Thyroid gland (tissue), 4 donors: ENCODE results near the gene RASA3. TPM values are rescaled to one million over a fixed set of nuclear protein-coding genes. Genes with fewer than 3 reads are reported as not detected.

Experiments
- DNase-seq, 2 donors: peaks; one replicate each; pipeline ENCODE4 v3.0.0-alpha.2; 2019
- H3K27ac ChIP-seq, 3 donors: fragments of 200-600 bp; sonication (generic); 1 replicate in 2 of 3; 2 replicates in 1 of 3; pipeline ENCODE4 v1.5.1; 2016 to 2019; ENCODE audit warnings: mild to moderate bottlenecking in 1 of 3, moderate library complexity in 1 of 3
- H3K27me3 ChIP-seq: fragments of 200-600 bp; sonication (generic); one replicate; pipeline ENCODE4 v1.5.1; 2019
- H3K36me3 ChIP-seq, 2 donors: fragments of 200-600 bp; sonication (generic); one replicate each; pipeline ENCODE4 v1.5.1; 2016 to 2019
- H3K4me1 ChIP-seq, 2 donors: fragments of 200-600 bp; sonication (generic); one replicate each; pipeline ENCODE4 v1.5.1; 2017 to 2019
- H3K4me3 ChIP-seq, 3 donors: fragments of 200-600 bp; sonication (generic); replicated peaks in 1 of 3; 1 replicate in 2 of 3; 2 replicates in 1 of 3; pipeline ENCODE4 v1.5.1; 2016; ENCODE audit warnings: mild to moderate bottlenecking in 1 of 3
- H3K9me3 ChIP-seq: fragments of 200-600 bp; sonication (generic); one replicate; pipeline ENCODE4 v1.5.1; 2017
- POLR2A ChIP-seq, 2 donors: fragments of 450-650 bp; IDR thresholded peaks; one replicate each; pipeline ENCODE4 v1.6.1; 2017; ENCODE audit warnings: antibody characterized with exemption in 2 of 2, mild to moderate bottlenecking in 2 of 2, moderate library complexity in 1 of 2
- WGBS, 2 donors: methylation state at CpG; one replicate each; pipeline ENCODE4 v1.1.5; 2017; 5-methylcytosine and 5-hydroxymethylcytosine counted together
- intact Hi-C: fragments of 100-400 bp; cut with DNase I; formaldehyde crosslinking; loops from one replicate; pipeline ENCODE4 v1.15.1; 2023
- total RNA-seq, 4 donors: library from RNA; depleted of rRNA; stranded (reverse); fragments of >200 nt; gene quantifications; one replicate each; pipeline ENCODE4 v1.2.3, GENCODE V29; 2016
- TF ChIP-seq, protein P1 (sequence below), 6 experiments: fragments of 200-600 bp in 3 of 6; fragments of 450-650 bp in 3 of 6; sonication (generic) in 3 of 6; IDR thresholded peaks; one replicate each; pipeline ENCODE4 v1.5.1; 2016 to 2019; ENCODE audit warnings: antibody characterized with exemption in 6 of 6, mild to moderate bottlenecking in 2 of 6, inconsistent platforms in 1 of 6, moderate library complexity in 1 of 6

The RASA3 gene
- total RNA-seq, 4 donors from 2014 or later = 22.3 to 32.3 (median 25.5) TPM

GRCh38 chr13:114010401-114011101 lies 121.9 kb downstream of the RASA3 start:
- Histone ChIP-seq H3K9me3 (no peaks in the 10 kb centered on the region), H3K27ac (no peak overlapping the region), H3K4me1 (peaks cover under 1 to 6% of the 10 kb centered on the region in 2 donors), H3K4me3 (no peak overlapping the region), H3K36me3 (peaks cover 9 to 12% of the 10 kb centered on the region in 2 donors), H3K27me3 (no peaks in the 10 kb centered on the region)
- intact Hi-C loops = no loop called here
- TF ChIP-seq, protein P1, sequence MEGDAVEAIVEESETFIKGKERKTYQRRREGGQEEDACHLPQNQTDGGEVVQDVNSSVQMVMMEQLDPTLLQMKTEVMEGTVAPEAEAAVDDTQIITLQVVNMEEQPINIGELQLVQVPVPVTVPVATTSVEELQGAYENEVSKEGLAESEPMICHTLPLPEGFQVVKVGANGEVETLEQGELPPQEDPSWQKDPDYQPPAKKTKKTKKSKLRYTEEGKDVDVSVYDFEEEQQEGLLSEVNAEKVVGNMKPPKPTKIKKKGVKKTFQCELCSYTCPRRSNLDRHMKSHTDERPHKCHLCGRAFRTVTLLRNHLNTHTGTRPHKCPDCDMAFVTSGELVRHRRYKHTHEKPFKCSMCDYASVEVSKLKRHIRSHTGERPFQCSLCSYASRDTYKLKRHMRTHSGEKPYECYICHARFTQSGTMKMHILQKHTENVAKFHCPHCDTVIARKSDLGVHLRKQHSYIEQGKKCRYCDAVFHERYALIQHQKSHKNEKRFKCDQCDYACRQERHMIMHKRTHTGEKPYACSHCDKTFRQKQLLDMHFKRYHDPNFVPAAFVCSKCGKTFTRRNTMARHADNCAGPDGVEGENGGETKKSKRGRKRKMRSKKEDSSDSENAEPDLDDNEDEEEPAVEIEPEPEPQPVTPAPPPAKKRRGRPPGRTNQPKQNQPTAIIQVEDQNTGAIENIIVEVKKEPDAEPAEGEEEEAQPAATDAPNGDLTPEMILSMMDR (IDR thresholded peaks at IDR 0.05) = no peak
- DNase-seq = no peak
- WGBS, 2 donors = 91 to 92% methylated on average over 24 to 35 of the region's 37 CpGs

GRCh38 chr13:114009590-114010400 lies 122.6 kb downstream of the RASA3 start:
- DNase-seq = no peak
- intact Hi-C loops = no loop called here
- Histone ChIP-seq H3K36me3 (peaks cover 9 to 12% of the 10 kb centered on the region in 2 donors), H3K4me3 (no peak overlapping the region), H3K27me3 (no peaks in the 10 kb centered on the region), H3K4me1 (no peaks in the 10 kb centered on the region), H3K27ac (no peak overlapping the region), H3K9me3 (no peaks in the 10 kb centered on the region)
- WGBS, 2 donors = 90 to 95% methylated on average over 19 to 29 of the region's 31 CpGs
- TF ChIP-seq, protein P1 (IDR thresholded peaks at IDR 0.05) = no peak
- TF ChIP-seq POLR2A (IDR thresholded peaks at IDR 0.05) = no peak

DNA sequence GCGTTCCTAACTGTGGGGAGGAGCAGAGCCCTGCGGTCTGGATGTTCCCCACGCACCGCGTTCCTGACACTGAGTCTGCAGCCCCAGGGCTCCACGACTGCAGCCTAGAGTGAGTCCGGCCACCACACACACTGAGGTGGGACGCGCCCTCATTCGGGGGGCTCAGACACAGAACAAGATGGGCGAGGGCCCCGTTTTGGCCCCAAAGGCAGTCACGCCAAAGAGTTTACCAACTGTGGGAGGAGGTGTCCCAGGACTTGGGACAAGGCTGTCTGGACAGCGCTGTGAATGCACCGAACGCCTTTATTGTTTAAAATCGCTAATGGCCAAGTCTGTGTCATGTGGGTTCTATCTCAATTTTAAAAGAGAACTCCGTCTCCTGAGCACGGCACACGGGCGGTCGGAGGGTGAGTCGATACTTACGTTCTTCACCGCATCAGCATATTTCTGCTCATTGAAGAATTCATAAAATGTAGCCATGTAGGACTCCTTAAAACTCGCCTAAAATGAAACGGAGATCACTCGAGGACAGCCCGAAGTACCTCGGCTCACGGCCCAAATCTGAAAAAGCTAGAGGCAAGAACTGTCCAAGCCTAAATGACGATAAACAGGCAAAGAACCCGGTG lies 123.3 kb downstream of the RASA3 start:
- DNase-seq = no peak
- TF ChIP-seq, protein P1 (IDR thresholded peaks at IDR 0.05) = no peak
- no peak for TF ChIP-seq POLR2A (IDR thresholded peaks at IDR 0.05)
- H3K4me1 ChIP-seq = no peaks in the 10 kb centered on the region
- H3K27ac ChIP-seq = no peak overlapping the region
- peaks cover 9 to 12% of the 10 kb centered on the region in 2 donors for H3K36me3 ChIP-seq
- H3K4me3 ChIP-seq = no peak overlapping the region
- H3K9me3 ChIP-seq = no peaks in the 10 kb centered on the region
- 88 to 92% methylated on average over 28 to 33 of the region's 33 CpGs for WGBS, 2 donors
- intact Hi-C loops = no loop called here
- no peaks in the 10 kb centered on the region for H3K27me3 ChIP-seq

- Histone ChIP-seq H3K27me3 (no peaks in the 10 kb centered on the region), H3K9me3 (no peaks in the 10 kb centered on the region), H3K36me3 (peaks cover 9 to 12% of the 10 kb centered on the region in 2 donors), H3K27ac (no peak overlapping the region), H3K4me3 (no peak overlapping the region), H3K4me1 (no peaks in the 10 kb centered on the region)
- DNase-seq = peak in 1 of 2 donors; percentile 1
- intact Hi-C loops = no loop called here
- TF ChIP-seq POLR2A (IDR thresholded peaks at IDR 0.05) = no peak
- TF ChIP-seq, protein P1 (IDR thresholded peaks at IDR 0.05) = no peak
- 90 to 93% methylated on average over 7 to 10 of the region's 12 CpGs for WGBS, 2 donors
These were observed 124.9 kb downstream of the RASA3 start for GRCh38 chr13:114007566-114007965.
